Thoracic aorta (tissue), 2 donors: ENCODE measurements around the gene ZW10. TPM values are rescaled to one million over a fixed set of nuclear protein-coding genes. Genes with fewer than 3 reads are reported as not detected.

Source experiments
- ATAC-seq: fragments of 150-250 bp; one replicate; pipeline ENCODE4 v1.8.0; 2017; ENCODE audit warnings: low read depth; ENCODE audit not compliant: insufficient number of reproducible peaks, low FRiP score
- DNase-seq: peaks from one replicate; pipeline ENCODE4 v3.0.0-alpha.2; 2020; ENCODE audit warnings: low spot score
- H3K27ac ChIP-seq, 2 donors: fragments of 200-600 bp; sonication (generic); 1 replicate in 1 of 2; 2 replicates in 1 of 2; pipeline ENCODE4 v1.5.1; 2016; ENCODE audit warnings: mild to moderate bottlenecking in 2 of 2, moderate library complexity in 2 of 2
- H3K27me3 ChIP-seq: fragments of 200-600 bp; sonication (generic); replicated peaks from 2 replicates; pipeline ENCODE4 v1.6.0; 2016; ENCODE audit warnings: mild to moderate bottlenecking; ENCODE audit not compliant: insufficient read depth
- H3K36me3 ChIP-seq: fragments of 200-600 bp; sonication (generic); one replicate; pipeline ENCODE4 v1.5.1; 2016
- H3K4me1 ChIP-seq, 2 donors: fragments of 200-600 bp; sonication (generic); 1 replicate in 1 of 2; 2 replicates in 1 of 2; pipeline versions ENCODE4 v1.5.1 to v1.6.0; 2016; ENCODE audit warnings: low read depth in 2 of 2, mild to moderate bottlenecking in 1 of 2; ENCODE audit not compliant: control insufficient read depth in 1 of 2
- H3K4me3 ChIP-seq: fragments of 200-600 bp; sonication (generic); 2 replicates; pipeline ENCODE4 v1.5.1; 2016; ENCODE audit warnings: mild to moderate bottlenecking
- H3K9me3 ChIP-seq: fragments of 200-600 bp; sonication (generic); 2 replicates; pipeline ENCODE4 v1.5.1; 2016
- total RNA-seq, 2 donors: library from RNA; depleted of rRNA; stranded (reverse); fragments of >200 nt; gene quantifications; one replicate each; pipeline versions ENCODE4 v1.1.0 to v1.2.3, GENCODE V29; 2016
- TF ChIP-seq, protein P1 (sequence below): fragments of 200-600 bp; sonication (generic); IDR thresholded peaks from one replicate; pipeline ENCODE4 v1.5.1; 2019; ENCODE audit warnings: antibody characterized with exemption

ZW10 gene
- total RNA-seq, 2 donors from 2014 or later, result 5.3 to 18.7 TPM

DNA sequence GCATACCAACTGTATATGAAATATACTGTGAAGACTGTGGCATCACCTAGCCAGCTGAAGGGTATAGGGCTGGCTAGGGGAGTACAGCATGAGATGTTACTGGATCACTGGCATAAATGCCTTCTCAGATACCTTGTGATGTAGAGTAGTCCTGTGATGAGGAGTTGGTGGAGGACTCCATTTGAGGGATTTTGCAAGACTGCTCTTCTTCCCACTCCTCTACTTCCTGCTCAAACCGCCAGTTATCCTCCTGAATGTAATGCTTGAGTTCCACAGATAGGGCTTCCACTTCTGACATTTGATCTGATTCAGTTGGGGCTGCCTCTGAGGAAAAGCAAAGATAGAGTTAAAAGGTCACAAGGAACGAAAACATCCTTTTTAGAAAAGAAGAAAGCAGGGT, 35.4 kb upstream of the ZW10 start:
- peaks cover 50% of the 10 kb centered on the region for H3K36me3 ChIP-seq

DNA sequence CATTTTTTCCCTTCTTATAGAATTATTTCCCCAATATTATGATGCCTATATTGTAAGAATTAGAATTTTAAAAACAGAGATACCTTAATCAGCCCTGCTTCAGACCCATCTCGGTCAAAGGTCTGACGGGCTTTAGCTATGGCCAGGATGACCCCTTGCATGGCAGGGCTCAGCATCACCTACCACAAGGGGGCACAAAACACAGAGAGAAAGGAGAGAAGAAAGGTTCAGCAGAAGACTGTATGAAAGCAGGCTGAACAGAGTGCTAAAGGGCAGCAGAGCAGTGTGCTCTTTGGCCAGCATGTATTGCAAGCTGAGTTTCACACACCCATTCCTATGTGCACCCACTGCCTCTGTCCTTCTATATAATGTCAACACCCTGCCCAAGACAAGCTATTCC, 32.9 kb upstream of the ZW10 start:
- Histone ChIP-seq H3K27me3 (no peaks in the 10 kb centered on the region), H3K4me3 (no peak overlapping the region), H3K9me3 (no peaks in the 10 kb centered on the region), H3K36me3 (peaks cover 50% of the 10 kb centered on the region), H3K4me1 (no peaks in the 10 kb centered on the region), H3K27ac (no peak overlapping the region)
- DNase-seq, result no peak
- ATAC-seq, result no peak
- TF ChIP-seq, protein P1, sequence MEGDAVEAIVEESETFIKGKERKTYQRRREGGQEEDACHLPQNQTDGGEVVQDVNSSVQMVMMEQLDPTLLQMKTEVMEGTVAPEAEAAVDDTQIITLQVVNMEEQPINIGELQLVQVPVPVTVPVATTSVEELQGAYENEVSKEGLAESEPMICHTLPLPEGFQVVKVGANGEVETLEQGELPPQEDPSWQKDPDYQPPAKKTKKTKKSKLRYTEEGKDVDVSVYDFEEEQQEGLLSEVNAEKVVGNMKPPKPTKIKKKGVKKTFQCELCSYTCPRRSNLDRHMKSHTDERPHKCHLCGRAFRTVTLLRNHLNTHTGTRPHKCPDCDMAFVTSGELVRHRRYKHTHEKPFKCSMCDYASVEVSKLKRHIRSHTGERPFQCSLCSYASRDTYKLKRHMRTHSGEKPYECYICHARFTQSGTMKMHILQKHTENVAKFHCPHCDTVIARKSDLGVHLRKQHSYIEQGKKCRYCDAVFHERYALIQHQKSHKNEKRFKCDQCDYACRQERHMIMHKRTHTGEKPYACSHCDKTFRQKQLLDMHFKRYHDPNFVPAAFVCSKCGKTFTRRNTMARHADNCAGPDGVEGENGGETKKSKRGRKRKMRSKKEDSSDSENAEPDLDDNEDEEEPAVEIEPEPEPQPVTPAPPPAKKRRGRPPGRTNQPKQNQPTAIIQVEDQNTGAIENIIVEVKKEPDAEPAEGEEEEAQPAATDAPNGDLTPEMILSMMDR, result peak; percentile 19

More for the DNA sequence above, 35.4 kb upstream of the ZW10 start:
- DNase-seq (no peak), ATAC-seq (no peak)
- no peak overlapping the region for H3K27ac ChIP-seq
- no peak overlapping the region for H3K4me3 ChIP-seq
- H3K27me3 ChIP-seq, result no peaks in the 10 kb centered on the region
- TF ChIP-seq, protein P1, result no peak
- H3K4me1 ChIP-seq, result no peaks in the 10 kb centered on the region
- no peaks in the 10 kb centered on the region for H3K9me3 ChIP-seq

DNA sequence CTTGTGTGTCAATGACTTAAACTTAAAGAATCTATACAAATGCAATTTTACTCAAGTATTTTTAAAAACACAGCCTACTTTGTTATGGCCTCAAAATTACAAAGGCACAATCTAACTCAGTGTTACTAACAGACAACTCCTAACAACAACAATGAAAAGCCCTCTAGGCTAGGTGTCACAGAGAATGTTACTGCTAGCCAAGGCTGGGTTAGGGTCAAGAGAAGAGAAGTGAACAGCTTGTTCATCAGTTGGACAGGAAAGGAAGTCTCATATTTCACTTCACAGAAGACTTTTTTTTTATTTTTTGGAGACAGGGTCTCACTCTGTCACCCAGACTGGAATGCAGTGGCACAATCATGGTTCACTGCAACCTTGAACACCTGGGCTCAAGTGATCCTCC, 32.1 kb upstream of the ZW10 start:
- Histone ChIP-seq H3K36me3 (peaks cover 49% of the 10 kb centered on the region), H3K27ac (no peak overlapping the region), H3K4me1 (no peaks in the 10 kb centered on the region), H3K27me3 (no peaks in the 10 kb centered on the region), H3K4me3 (no peak overlapping the region), H3K9me3 (no peaks in the 10 kb centered on the region)
- ATAC-seq (no peak), DNase-seq (no peak)
- TF ChIP-seq, protein P1, result no peak

DNA sequence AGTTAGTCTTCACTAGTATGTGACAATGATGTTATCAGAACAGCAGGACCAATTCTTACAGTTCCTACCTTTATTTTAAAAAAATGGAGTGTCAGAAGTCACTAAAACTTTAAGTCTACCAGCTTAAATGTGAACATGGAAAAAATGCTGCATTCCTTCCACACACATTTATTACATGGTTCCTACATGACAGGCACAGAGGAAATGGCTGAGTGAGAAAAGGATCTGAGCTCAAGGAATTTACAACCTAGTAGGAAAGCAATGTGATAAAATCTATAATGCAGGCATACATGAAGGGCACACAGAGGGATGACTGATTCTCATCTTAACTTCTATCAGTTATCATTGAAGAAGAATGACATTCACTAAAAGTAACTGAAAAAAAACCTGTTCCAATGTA, 29.1 kb upstream of the ZW10 start:
- Histone ChIP-seq H3K4me3 (no peak overlapping the region), H3K9me3 (no peaks in the 10 kb centered on the region), H3K27me3 (no peaks in the 10 kb centered on the region), H3K4me1 (no peaks in the 10 kb centered on the region), H3K27ac (no peak overlapping the region), H3K36me3 (peaks cover 46% of the 10 kb centered on the region)
- ATAC-seq, result no peak
- DNase-seq, result no peak
- TF ChIP-seq, protein P1, result no peak

DNA sequence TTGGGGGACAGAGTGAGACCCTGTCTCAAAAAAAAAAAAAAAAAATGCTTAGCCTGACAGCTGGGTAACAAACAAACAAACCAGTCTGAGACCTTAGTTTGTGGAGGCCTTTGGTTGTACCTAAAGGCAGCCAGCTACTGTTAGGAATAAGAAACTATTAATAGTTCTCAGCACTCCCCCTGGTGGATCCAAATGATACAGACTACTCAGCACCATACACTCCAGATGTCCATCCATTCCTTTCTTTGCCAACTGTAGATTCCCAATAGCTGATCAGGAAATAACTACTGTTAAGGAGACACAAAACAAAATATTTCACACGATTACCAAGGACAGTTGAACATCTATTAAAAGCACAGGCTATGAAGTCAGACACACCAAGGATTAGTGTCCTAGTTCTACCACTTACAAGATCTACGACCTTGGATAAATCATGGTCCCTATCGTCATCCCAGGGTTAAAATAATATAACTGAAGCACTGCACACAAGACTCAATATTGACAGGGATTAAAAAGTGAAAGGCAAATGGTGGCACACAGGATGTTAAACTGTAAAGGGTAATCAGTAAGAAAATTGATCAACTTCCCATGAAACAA, 23.3 kb upstream of the ZW10 start:
- Histone ChIP-seq H3K27me3 (no peaks in the 10 kb centered on the region), H3K36me3 (peaks cover 25% of the 10 kb centered on the region), H3K4me3 (no peak overlapping the region), H3K27ac (no peak overlapping the region), H3K4me1 (no peaks in the 10 kb centered on the region), H3K9me3 (no peaks in the 10 kb centered on the region)
- ATAC-seq (peak; percentile 88), DNase-seq (no peak)
- TF ChIP-seq, protein P1, result peak; percentile 56
